Heart left ventricle (tissue), 13 donors: ENCODE data around the gene BCKDHA.

Source experiments
- CTCF ChIP-seq, 12 donors: fragments of 200-600 bp; sonication (generic) in 4 of 12; IDR thresholded peaks; one replicate each; pipeline versions ENCODE4 v1.5.0 to v1.8.0; 2018 to 2022; ENCODE audit warnings: antibody characterized with exemption in 12 of 12, mild to moderate bottlenecking in 5 of 12
- POLR2A ChIP-seq, 2 donors: fragments of 450-650 bp; IDR thresholded peaks; one replicate each; pipeline ENCODE4 v1.6.1; 2017; ENCODE audit warnings: antibody characterized with exemption in 2 of 2, mild to moderate bottlenecking in 2 of 2, moderate library complexity in 2 of 2
- donor health status: ischemic (EF 13 %, LVEDD 7.1; RV severe dilation, severe dysfunction).
- donor health status: DM: no; HTN: yes; CAD: no.
- donor health status: DM: no; HTN: no; CAD: no.
- donor health status: ischemic (EF 25% LVEDD 6.9; RV normal size, moderate dysfunction).
- donor health status: ischemic (EF 25% LVEDD 5.7; RV mildly dilated, moderate dysfunction).
- donor health status: ischemic (EF 35%, LVEDD 5.7; RV mildly dilated, moderate dysfunction).
- donor health status: nonischemic (EF 11% LVEDD 7.7; RV severe dilation, severe dysfunction).
- donor health status: DM: yes; HTN: yes; CAD: no.
- donor health status: PGD.
- donor health status: ischemic (EF 29% LVEDD 5.4; RV normal size, mild dysfunction).
- donor health status: nonischemic (EF 23%, LVEDD 6.1; RV moderate dilation, normal function).

GRCh38 chr19:41413947-41414346, 16.3 kb downstream of the BCKDHA start:
- TF ChIP-seq CTCF (IDR thresholded peaks at IDR 0.05) (no peak), POLR2A (IDR thresholded peaks at IDR 0.05) (no peak)
